Calu3 (cell line): ENCODE measurements around the gene ALG14. TPM values are rescaled to one million over a fixed set of nuclear protein-coding genes. Genes with fewer than 3 reads are reported as not detected.

ENCODE experiments used
- BruUV-seq: library from RNA; stranded (reverse); fragments of 400-500 nt; replicated peaks from 2 replicates; lab custom pipeline; 2021; lab: Mats Ljungman, UMichigan
- CTCF ChIA-PET: fragments of 300-600 bp; sonication (Branson Sonifier 250); formaldehyde crosslinking; loops from one replicate; lab custom pipeline; 2022; ENCODE audit warnings: antibody characterized with exemption; lab: Charles Lee
- DNase-seq: peaks from one replicate; pipeline ENCODE4 v3.0.0; 2022
- H3K27ac Mint-ChIP-seq: one replicate; pipeline ENCODE4 v1.8.0; 2022; ENCODE audit warnings: mixed read lengths; ENCODE audit not compliant: unreplicated experiment
- H3K27me3 Mint-ChIP-seq: one replicate; pipeline ENCODE4 v1.8.0; 2022; ENCODE audit warnings: mixed read lengths; ENCODE audit not compliant: unreplicated experiment
- H3K36me3 Mint-ChIP-seq: one replicate; pipeline ENCODE4 v1.8.0; 2022; ENCODE audit warnings: mild to moderate bottlenecking, moderate library complexity, mixed read lengths; ENCODE audit not compliant: insufficient read depth, unreplicated experiment
- H3K4me1 Mint-ChIP-seq: one replicate; pipeline ENCODE4 v1.8.0; 2022; ENCODE audit warnings: mild to moderate bottlenecking, low read depth, mixed read lengths; ENCODE audit not compliant: unreplicated experiment
- H3K4me3 Mint-ChIP-seq: one replicate; pipeline ENCODE4 v1.8.0; 2022; ENCODE audit warnings: mild to moderate bottlenecking, low read depth, moderate library complexity, mixed read lengths; ENCODE audit not compliant: unreplicated experiment
- H3K9me3 Mint-ChIP-seq: one replicate; pipeline ENCODE4 v1.8.0; 2022; ENCODE audit warnings: low read depth, mixed read lengths; ENCODE audit not compliant: unreplicated experiment
- intact Hi-C: fragments of 100-400 bp; cut with micrococcal nuclease; formaldehyde crosslinking; loops from one replicate; pipeline ENCODE4 v1.10.0; 2022; ENCODE audit not compliant: unreplicated experiment
- total RNA-seq: library from RNA; stranded (reverse); gene quantifications from 2 replicates; pipeline ENCODE4 v1.2.3, GENCODE V29; 2022
- TF ChIP-seq, protein P1 (sequence below): fragments of 200-600 bp; IDR thresholded peaks from one replicate; pipeline ENCODE4 v1.8.0; 2022; ENCODE audit warnings: antibody characterized with exemption; ENCODE audit not compliant: unreplicated experiment

Gene ALG14
- total RNA-seq, 1 experiment from 2014 or later: 5.8 TPM

- intact Hi-C loops: no loop called here
- H3K4me3 Mint-ChIP-seq: no peak overlapping the region
- TF ChIP-seq, protein P1, sequence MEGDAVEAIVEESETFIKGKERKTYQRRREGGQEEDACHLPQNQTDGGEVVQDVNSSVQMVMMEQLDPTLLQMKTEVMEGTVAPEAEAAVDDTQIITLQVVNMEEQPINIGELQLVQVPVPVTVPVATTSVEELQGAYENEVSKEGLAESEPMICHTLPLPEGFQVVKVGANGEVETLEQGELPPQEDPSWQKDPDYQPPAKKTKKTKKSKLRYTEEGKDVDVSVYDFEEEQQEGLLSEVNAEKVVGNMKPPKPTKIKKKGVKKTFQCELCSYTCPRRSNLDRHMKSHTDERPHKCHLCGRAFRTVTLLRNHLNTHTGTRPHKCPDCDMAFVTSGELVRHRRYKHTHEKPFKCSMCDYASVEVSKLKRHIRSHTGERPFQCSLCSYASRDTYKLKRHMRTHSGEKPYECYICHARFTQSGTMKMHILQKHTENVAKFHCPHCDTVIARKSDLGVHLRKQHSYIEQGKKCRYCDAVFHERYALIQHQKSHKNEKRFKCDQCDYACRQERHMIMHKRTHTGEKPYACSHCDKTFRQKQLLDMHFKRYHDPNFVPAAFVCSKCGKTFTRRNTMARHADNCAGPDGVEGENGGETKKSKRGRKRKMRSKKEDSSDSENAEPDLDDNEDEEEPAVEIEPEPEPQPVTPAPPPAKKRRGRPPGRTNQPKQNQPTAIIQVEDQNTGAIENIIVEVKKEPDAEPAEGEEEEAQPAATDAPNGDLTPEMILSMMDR: no peak
- no peaks in the 10 kb centered on the region for H3K9me3 Mint-ChIP-seq
- DNase-seq: no peak
- no TSS peak for BruUV-seq
- no peak overlapping the region for H3K27ac Mint-ChIP-seq
- no peaks in the 10 kb centered on the region for H3K36me3 Mint-ChIP-seq
- CTCF ChIA-PET: no interaction called here
- no peaks in the 10 kb centered on the region for H3K27me3 Mint-ChIP-seq
- no peaks in the 10 kb centered on the region for H3K4me1 Mint-ChIP-seq
Measured at GRCh38 chr1:95029532-95029931, 43.2 kb downstream of the ALG14 start.

DNA sequence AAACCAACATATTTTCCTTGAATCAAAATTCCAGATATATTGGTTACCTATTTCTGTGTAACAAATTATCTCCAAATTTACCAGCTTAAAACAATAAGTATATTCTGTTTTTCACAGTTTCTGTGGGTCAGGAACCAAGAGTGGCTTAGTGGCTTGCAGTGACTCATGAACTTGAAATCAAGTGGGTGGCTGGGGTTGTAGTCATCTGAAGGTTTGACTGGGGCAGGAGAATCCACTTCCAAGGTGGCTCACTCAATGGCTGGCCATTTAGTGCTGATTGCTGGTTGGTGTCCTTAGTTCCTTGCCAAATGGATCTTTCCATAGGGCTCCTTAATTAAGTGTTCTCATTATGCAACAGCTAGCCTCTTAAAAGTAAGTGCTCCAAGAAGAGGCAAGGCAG, 43.8 kb downstream of the ALG14 start:
- H3K4me3 Mint-ChIP-seq: no peak overlapping the region
- TF ChIP-seq, protein P1: no peak
- intact Hi-C loops: no loop called here
- H3K27ac Mint-ChIP-seq: no peak overlapping the region
- CTCF ChIA-PET: no interaction called here
- H3K4me1 Mint-ChIP-seq: no peaks in the 10 kb centered on the region
- no peak for DNase-seq
- H3K36me3 Mint-ChIP-seq: no peaks in the 10 kb centered on the region
- BruUV-seq: no TSS peak
- H3K27me3 Mint-ChIP-seq: no peaks in the 10 kb centered on the region
- no peaks in the 10 kb centered on the region for H3K9me3 Mint-ChIP-seq

DNA sequence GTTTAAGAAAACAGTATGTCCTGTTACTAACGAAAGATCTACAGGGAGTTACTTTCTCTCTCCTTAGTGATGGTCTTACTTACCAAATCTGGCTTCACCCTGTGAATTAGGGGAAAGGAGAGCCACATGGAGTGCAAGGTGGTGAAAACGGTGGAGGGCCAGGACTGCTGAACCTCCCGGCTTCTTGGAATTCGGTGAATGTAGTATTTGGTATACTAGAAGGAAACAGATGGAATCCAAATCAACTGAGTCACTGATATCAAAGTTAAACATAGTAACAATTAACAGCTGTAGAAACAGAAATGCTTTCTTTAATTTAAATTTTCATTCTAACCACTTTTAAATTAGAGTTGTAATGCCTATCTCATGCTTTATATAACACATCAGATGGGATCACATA, 45.7 kb downstream of the ALG14 start:
- Mint-ChIP-seq H3K36me3 (no peaks in the 10 kb centered on the region), H3K27ac (no peak overlapping the region), H3K9me3 (no peaks in the 10 kb centered on the region), H3K27me3 (no peaks in the 10 kb centered on the region), H3K4me1 (peaks cover under 1% of the 10 kb centered on the region), H3K4me3 (no peak overlapping the region)
- TF ChIP-seq, protein P1: no peak
- no TSS peak for BruUV-seq
- intact Hi-C loops: no loop called here
- CTCF ChIA-PET: no interaction called here
- no peak for DNase-seq

GRCh38 chr1:95023399-95024043, 49.2 kb downstream of the ALG14 start:
- intact Hi-C loops: no loop called here
- CTCF ChIA-PET: interaction anchor here (1.4 kb wide), 1 partner anchor 169 kb away, joined by 3 read pairs; no protein-coding TSS in a partner anchor
- Mint-ChIP-seq H3K9me3 (no peaks in the 10 kb centered on the region), H3K4me1 (peaks cover 13% of the 10 kb centered on the region), H3K36me3 (no peaks in the 10 kb centered on the region), H3K4me3 (no peak overlapping the region), H3K27me3 (no peaks in the 10 kb centered on the region), H3K27ac (no peak overlapping the region)
- no peak for DNase-seq
- TF ChIP-seq, protein P1: no peak
- no TSS peak for BruUV-seq
